NCI-H2107 treated with DMSO at 0.1 percent for 48 hours (cell line): ENCODE measurements around the gene METTL25B.

Experiments used
- DNase-seq: peaks from one replicate; lab custom pipeline; 2025; ENCODE audit not compliant: unreplicated experiment; lab: John Stamatoyannopoulos, UW

METTL25B gene

DNA sequence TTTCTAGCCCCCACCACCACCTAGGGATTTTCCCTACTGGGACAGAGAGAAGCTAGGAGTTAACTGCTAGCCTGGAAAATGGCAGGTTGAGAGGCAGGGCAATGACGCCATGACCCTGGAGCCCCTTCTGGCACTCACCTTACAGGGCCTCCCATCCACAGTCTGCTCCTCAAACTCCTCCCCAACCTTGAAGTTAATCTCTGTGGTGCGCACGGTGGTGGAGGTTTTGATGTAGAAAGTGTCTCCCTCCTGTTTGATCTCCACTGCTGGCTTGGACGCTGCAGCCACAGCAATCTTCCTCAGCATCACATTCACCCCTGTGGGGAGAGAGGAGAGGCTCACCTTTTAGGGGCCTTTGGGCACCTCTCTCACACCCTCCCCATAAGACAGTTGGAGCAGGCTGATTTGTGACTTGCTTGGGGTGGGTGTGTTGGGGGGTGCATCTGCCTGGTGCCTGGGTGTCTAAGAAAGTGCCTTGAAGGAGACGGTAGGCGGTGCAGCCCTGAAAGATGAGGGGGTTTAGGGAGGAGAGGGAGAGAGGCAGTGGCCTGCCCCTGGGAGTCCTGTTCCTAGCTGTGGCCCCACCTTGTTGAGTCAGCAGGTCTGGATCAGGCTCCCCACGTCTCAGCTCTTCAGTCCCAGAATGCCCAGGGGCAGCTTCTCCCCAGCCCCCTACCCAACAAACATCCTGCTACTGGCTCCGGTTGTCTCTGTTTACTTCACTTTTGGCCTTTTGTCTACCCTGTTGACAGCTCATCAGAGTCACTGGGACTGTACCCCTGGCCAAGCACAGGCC is 27.3 kb upstream of the METTL25B start:
- DNase-seq = no peak

GRCh38 chr1:156703336-156703735 is 24.9 kb upstream of the METTL25B start:
- DNase-seq = no peak

GRCh38 chr1:156703741-156704140 is 24.5 kb upstream of the METTL25B start:
- no peak for DNase-seq

GRCh38 chr1:156704166-156704711 is 24.0 kb upstream of the METTL25B start:
- DNase-seq = no peak

- DNase-seq = no peak
These were observed 23.3 kb upstream of the METTL25B start for GRCh38 chr1:156704930-156705320.

GRCh38 chr1:156705321-156705917 is 22.9 kb upstream of the METTL25B start, which contains the start of gene CRABP2:
CRABP2 (minus strand) TSS chr1:156705583; CDS start chr1:156705446, 137 bp downstream.
- DNase-seq = no peak

DNA sequence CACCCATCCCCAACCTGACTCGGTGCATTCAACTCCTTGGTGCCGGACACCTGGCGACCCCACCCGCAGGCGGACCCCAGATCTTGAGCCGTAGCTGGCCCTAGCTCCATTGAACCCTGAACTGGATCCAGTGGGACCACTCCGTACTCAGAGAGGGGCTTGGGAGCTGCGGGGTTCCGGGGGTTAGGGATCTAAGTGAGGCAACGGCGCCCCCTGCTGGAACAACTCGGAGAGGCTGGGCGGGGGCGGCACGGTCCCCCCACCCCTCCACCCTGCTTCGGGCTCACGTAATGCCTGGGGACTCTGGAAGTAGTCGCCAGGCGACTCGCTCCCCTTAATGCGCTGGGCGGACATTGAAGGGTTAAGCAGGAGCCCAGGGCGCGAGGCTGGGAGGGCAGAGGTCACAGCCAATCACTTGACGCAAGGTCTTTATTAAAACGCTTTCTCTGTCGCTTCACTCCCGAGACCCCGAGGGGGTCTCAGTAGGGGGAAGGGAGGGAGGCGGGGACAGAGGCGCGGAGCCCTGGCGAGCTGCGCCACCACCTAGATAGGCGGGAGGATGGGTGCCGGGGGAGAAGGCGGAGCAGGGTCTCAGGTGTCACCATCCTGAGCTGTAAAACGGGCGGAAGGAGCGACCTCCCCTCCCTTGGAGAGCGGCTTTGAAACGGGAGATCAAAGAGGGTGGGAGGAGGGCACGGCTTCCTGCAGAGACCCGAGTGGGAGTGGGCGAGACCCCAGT is 22.2 kb upstream of the METTL25B start:
- DNase-seq = peak; percentile 74

DNA sequence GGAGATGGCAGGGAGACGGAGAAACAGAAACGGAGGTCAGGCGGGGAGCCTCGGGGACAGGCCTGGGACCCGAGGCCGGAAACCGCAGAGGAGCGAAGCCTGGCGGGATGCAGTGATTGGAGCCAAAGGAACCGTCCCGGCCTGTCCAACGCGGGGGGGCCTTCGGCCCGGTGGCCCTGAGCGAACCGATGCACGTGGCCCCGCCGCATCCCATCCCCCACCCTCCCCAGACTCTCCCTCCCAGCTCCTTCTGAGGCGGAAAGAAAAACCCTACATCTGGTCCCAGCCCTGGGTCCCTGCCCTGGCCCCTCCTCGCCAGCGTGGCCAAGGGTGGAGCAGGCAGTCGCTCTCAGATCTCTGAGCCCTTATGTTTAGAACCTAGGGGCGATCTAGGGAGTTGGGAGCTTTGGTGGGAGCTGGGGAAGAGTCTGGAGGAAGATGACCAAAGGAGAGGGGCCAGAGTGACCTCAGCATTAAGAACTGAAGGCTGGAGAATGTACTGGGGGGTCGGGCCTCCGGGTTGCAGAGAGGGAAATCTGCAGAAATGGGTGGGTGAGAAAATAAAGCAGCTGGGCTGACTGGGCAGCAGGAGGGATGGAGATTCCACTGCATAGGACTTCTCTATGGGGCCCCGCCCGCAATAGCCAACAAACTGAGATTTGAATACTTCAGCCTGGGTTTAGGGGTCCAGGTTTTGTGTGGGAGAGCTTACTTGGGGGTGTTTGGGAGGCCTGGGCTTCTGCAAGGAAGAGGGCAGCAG is 21.4 kb upstream of the METTL25B start:
- DNase-seq = no peak

- DNase-seq = no peak
These were observed 20.7 kb upstream of the METTL25B start for GRCh38 chr1:156707417-156708217.

DNA sequence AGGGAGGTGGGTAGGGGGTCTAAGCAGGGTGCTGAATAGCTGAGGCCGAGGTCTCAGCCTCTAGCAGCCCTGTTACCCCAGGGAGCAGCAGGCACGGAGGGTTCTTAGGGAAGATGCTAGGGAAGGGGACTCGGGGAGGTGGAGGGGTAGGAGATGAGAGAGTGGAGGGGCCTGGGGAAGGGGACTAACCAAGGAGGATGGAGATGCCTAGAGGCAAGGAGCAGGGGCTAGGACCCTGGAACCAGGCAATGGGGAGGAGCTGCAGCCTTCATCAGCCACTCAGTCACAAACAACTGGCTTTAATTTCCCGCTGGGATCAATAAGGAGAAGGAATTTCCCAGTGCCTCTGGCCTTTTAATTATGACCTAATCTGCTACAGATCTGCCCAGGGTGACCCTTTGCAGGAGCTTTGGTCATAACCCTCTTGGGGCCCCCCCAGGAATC is 20.0 kb upstream of the METTL25B start:
- DNase-seq = no peak

DNA sequence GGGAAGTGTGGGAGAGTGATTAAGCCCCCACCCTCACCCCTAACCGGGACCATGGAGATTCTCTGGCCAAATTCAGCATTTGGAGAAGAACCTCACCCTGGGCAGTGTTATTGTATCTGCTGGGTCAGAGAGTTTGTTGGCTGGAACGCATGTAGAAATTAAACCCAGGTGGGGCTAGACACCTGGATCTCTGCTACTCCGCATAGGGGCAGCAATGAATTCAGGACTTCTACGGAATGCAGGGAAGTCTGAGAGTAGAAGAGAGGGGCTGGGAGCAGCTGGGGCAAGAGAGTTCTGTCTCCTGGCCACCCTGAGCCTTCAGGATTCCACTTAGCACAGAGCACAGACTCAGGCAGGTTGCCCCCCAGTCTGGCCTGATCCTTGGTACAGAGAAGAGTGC is 19.2 kb upstream of the METTL25B start:
- no peak for DNase-seq

DNA sequence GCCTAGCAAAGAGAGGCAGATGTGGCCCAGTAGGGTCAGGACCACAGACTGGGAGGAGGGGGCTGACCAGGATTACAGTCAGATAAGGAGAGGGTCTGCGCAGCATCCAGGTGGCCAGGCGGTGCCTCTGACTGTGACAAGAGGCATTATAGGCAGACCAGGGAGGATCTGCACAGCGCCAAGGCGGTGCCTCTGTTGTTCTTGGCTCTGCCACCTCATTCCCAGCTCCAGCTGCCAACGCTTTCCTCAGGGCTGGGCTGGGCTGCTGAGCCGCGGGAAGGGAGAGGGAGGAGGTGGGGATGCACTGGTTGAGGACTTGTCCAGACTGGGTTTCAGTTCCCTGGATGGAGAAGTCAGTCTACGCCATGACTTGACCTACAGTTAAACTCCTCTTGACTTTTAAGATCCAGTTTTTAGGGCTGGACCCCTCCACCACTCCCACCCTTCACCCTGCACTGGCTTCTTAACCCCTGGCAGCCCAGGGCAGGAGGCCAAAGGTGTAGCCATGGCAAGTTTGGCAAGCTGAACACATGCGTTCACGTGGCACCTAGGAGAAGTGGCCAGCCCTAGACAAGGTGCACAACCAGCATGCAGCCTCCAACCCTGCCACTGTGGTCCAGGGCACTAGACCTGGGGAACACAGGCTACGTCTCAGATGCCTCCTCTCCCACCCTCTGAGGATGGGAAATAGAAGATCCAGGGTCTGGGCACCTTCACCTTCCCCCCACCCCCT is 18.3 kb upstream of the METTL25B start:
- DNase-seq = no peak

GRCh38 chr1:156711011-156711817 is 17.1 kb upstream of the METTL25B start:
- DNase-seq = no peak

DNA sequence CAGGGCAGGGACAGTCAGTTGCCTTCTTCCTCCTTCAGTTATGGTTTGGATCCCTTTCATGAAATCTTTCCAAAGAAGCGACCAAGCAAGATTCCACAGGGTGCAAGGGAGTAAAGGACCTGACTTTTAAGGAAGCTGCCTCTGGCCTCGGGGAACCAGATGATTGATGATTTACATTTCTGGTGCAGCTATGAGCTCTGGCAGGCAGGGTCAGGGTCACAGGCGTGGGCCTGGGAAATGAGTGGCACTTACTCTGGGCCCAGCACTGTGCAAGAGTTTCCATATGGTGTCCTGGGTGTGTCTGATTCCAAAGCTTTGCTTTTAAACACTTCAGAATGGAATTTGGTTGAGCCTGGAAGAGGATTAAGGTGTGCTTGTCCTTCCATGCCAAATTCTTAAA is 15.6 kb upstream of the METTL25B start:
- DNase-seq = no peak

DNA sequence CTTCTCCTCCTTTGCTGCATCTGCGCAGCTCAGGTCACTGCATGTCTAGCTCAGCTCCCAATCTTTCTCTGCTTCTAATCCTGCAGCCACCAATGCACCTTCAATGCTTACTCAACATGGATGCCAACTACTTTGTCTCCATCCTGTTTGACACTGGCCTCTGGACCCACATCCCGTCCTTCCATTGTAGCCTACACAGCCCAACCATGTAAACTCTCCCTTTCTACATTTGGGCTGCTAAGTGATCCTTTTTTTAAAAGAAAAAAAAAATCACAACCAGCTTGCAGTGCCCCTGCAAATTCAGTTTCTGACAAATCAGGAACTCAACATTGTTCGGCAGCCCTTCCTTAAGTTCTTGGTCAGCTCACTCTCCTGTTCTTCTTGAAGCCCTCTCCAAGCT is 13.4 kb upstream of the METTL25B start:
- no peak for DNase-seq

- no peak for DNase-seq
These were observed 10.9 kb upstream of the METTL25B start for GRCh38 chr1:156717351-156717750.

- no peak for DNase-seq
These were observed 7.1 kb upstream of the METTL25B start for GRCh38 chr1:156721131-156721530.

DNA sequence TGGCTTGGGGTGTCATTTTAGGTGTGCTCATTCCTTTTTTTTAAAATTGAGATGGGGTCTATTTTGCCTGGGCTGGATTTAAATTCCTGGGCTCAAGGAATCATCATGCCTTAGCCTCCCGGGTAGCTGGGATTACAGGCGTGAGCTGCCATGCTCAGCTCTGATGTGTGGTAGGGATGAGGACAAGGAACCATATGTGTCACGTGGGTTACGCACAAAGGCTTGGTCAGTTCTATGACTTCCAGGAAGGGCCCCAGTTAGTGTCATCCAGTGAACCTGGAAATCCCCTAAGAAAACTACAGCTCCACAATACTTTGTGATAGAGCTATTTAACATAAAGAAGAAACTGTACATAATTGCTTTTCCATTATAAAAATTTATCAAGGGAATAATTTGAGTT is 6.7 kb upstream of the METTL25B start:
- DNase-seq = no peak
